ENCODE measurements around the gene KDM5B. TPM values are rescaled to one million over a fixed set of nuclear protein-coding genes. Genes with fewer than 3 reads are reported as not detected.
"Not testable (repeated sequence)": the region's sequence is repeated elsewhere in the genome, so short reads cannot be mapped to it uniquely, and the experiment has no call there.

The KDM5B gene
- polyA plus RNA-seq (2013, experiment 1 of 2; ENCODE audit: insufficient read length), result 68.4 TPM
- polyA plus RNA-seq (2013, experiment 2 of 2; ENCODE audit: insufficient read length), result 72.7 TPM

GRCh38 chr1:202807926-202808757 lies at the start of gene KDM5B:
Gene KDM5B (minus strand): TSS chr1:202808421. CDS start chr1:202808305, 116 bp downstream.
- peak; percentile 83 for DNase-seq

- DNase-seq, result no peak
Observed at GRCh38 chr1:202857136-202857610, 49.0 kb upstream of the KDM5B start.

DNA sequence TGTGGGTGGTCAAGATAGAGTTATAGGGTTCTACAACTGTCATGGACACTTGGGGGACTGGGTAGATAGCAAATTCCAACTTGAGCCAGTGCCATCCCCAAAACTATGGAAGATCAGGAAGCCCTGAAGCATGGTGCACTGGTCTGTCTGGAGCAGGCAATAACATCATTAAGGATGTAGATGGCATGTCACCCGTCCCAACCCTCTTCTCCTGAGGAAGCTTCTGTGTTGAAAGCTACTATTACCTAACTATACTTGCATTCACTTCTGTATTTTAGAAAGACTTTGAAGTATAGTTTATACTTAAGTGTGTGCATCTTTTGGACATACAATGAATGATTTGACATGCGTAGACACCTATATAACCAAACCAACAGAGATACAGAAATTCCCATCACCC lies 47.8 kb upstream of the KDM5B start:
- DNase-seq, result no peak

DNA sequence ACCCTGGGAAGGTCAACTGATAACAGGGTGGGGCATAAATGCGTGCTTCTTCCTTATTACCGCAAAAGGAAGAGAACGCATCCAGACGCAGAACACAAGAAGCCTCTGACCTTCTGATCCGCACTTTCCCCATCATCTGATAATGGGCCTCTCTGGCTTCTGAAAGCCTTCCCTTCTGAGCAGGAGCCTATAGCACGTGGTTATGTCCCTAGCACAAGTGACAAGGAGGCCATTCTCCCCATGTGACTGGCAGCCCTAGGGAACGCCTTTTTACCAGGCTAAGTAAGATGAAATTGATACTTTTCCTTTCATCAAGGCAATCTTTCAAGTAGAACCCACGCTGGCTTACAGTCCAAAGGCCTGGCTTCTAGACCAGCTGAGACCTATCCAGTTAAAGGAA lies 46.6 kb upstream of the KDM5B start:
- DNase-seq, result no peak

- peak; percentile 67 for DNase-seq
Observed at GRCh38 chr1:202852163-202852904, 44.1 kb upstream of the KDM5B start.

- no peak for DNase-seq
Observed at GRCh38 chr1:202850593-202851362, 42.6 kb upstream of the KDM5B start.

DNA sequence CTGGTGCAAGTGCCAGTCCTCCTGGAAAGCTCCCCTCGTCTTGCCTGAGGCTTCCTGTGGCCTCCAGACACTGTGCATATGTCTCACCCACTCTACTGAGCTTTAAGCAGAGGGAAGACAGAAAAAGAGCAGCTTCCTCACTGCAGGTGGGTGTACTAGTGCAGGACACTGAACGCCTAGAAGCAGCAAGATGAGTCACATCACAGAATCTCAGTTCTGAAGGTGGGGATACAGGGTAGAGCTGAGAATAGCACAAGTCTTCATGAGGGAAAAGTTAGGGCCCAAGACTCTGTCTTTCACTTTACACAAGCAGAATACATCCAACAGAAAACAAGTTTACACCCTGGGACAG lies 39.9 kb upstream of the KDM5B start:
- DNase-seq, result no peak

DNA sequence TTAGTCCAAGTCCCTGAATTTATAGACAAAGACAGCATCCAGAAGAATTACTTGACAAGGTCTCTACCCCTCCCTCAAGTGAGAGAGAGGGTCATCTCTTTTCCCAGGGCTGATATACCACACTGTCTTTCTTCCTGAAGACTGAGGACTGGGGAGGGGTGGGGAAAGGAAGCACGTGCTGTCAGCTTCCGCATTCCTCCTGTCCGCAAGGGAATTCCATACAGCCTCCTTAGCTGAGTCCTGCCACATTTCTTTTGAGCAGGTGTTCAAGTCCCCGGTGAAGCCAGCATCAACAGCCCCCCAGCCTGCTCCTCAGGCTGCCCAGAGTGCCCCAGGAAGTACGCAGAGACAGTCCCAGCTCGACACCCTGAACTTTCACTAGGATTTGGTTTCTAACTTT lies 36.7 kb upstream of the KDM5B start:
- peak; percentile 20 for DNase-seq

GRCh38 chr1:202844259-202844658 lies 36.0 kb upstream of the KDM5B start:
- no peak for DNase-seq

- DNase-seq, result no peak
Observed at GRCh38 chr1:202843081-202843480, 34.9 kb upstream of the KDM5B start.

DNA sequence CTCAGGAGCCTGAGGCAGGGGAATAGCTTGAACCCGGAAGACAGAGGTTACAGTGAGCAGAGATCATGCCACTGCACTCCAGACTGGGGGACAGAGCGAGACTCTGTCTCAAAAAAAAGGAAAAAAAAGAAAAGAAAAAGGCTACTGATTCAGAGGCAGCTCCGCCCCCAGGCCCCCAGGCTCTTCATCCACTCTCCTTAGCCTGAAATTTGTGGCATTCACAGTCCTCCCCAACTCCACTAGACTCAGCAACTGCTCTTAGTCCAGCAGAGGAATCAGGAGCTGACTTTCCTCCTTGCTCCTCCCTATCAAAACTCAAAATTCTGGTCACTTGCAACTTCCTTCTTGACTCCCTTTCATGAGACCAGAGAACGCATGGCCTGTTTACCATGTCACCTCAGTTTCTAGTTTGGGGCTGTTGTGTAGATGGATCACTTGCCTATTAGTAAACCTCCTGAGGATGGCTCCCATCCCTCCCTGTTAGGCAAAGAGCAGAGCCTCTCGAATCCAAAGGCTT lies 29.6 kb upstream of the KDM5B start:
- DNase-seq, result no peak

DNA sequence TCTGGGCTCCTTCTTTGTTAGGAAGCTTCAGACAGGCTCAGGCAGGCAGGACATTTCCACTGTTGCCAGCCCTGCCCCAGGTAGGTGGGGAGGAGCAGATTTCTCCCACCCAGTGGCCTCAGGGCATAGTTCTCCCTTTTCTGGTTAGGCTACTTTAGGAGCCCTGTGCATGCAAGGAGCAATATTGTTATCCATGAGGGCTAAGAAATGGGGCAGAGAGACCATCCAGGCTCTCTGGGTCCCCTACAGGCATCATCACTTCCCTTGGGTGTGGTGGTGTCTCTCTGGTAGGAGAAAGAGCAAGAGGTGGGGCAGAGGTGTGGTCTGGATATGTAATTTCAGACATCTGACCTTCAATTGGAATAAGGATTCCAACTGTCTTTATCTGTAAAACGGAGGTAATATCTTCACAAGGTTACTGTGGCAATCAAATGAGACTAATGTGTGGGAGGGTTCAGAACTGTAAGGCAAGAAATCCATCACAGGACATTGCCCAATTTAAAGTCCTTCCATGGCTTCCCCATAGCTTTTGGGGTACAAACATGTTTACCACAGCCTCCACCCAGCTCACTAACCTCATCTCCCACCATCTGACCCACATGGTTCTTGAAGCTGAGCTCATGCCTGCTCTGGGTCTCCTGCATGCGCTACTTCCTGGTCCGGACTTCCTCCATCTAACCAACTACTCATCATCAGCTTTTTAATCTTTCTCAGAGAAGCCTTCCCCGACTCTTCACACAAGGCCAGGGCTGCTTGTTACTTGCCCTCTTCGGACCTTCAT lies 28.6 kb upstream of the KDM5B start:
- no peak for DNase-seq

DNA sequence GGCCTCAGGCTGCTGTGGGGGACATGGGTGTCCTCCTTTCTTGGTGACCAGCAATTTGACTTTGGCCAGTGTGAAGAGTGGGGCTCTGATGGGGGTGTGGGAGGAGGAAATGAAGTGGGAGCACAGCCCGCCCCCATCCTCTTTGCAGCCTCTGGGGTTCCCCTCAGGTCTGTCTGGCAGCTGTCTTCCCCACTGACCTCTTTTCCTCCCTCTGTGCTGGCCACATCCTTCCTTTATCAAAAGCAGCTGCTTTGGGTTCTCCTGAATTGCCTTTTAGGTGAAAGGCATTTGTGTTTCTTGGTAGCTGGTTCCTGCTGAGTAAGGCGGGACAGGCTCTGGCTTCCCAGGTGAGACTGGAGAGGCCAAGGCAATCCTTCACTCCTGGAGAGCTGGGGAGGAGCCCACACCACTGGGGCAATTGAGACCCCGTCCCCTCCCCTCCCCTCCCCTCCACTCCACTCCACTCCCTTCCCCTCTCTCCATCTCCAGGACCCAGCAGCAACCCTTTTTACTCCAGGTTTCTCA lies 27.4 kb upstream of the KDM5B start:
- no peak for DNase-seq

DNA sequence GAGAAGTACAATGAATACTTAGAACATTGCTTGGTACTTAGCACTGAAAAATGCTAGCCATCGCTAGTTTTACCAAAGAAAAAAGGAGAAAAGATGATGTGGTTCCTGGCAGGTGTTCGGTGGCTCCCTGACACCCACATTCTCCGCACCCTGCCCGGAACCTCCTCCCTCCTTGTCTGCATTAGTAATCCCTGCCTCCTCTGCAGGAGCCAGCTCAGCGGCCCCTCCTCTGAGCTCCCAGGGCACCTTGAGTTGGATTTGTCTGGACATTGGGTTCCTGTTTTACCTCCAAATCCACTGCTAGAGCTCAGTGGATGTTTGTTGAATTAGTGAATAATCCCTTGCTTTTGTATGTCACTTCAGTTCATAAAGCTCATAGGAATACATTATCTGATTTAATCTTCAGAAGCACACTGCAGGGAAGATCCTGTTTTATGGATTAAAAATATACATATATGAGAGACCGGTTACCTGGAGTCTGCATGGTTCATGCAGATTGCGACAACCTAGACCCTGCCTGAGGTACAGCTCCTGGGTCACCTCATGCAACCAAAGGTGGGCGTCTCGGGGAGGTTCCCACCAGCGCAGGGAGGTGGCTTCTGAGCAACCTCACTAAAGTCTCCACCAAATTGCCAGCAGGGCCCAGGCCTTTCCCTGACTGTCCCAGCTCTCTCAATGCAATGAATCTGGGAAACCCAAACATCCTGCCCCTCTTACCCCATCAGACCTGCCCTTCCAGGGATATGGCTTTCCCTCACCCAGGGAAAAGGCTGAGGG lies 26.7 kb upstream of the KDM5B start:
- DNase-seq, result no peak

- no peak for DNase-seq
Observed at GRCh38 chr1:202831906-202832305, 23.7 kb upstream of the KDM5B start.

- not testable (repeated sequence) for DNase-seq
Observed at GRCh38 chr1:202829223-202829622, 21.0 kb upstream of the KDM5B start.

GRCh38 chr1:202825748-202826147 lies 17.5 kb upstream of the KDM5B start:
- DNase-seq, result no peak

- DNase-seq, result peak; percentile 68
Observed at GRCh38 chr1:202821467-202821866, 13.2 kb upstream of the KDM5B start.

DNA sequence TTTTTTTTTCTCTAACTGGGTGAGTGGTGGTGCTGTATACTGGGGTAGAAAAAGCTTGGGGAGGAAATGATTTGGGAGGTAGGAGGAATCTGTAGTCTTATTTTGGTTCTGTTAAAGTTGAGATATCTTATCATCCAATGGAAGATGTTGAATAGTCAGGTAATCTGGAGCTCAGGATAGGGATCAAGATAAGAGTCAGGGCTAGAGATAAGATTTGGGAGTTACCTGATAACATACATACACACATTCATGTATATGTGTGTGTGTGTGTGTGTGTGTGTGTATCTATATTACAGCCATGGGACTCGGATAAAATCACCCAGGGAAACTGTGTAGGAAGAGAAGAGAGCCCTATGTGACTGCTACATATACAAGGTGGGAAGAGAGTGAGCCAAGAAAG lies 10.6 kb upstream of the KDM5B start:
- no peak for DNase-seq

- no peak for DNase-seq
Observed at GRCh38 chr1:202815120-202815519, 6.9 kb upstream of the KDM5B start.
